HG02610 (cell line): ENCODE data around the gene ST8SIA3.

Experiments used
- ATAC-seq: cut with Tn5 transposase; IDR thresholded peaks from one replicate; pipeline ENCODE4 v1.9.1; 2021; ENCODE audit warnings: mild to moderate bottlenecking, moderate library complexity; ENCODE audit not compliant: unreplicated experiment

ST8SIA3 gene

GRCh38 chr18:57352271-57352701 lies at the start of gene ST8SIA3:
ST8SIA3 (plus strand) TSS chr18:57352557; CDS start chr18:57352847, 290 bp downstream.
- no peak for ATAC-seq

GRCh38 chr18:57311472-57311871 lies 40.9 kb upstream of the ST8SIA3 start:
- no peak for ATAC-seq

- ATAC-seq: no peak
Measured at GRCh38 chr18:57312346-57313144, 39.8 kb upstream of the ST8SIA3 start.

GRCh38 chr18:57320603-57321002 lies 31.8 kb upstream of the ST8SIA3 start:
- no peak for ATAC-seq

GRCh38 chr18:57325491-57326166 lies 26.7 kb upstream of the ST8SIA3 start:
- ATAC-seq: no peak

- no peak for ATAC-seq
Measured at GRCh38 chr18:57326718-57327323, 25.5 kb upstream of the ST8SIA3 start.

- ATAC-seq: no peak
Measured at GRCh38 chr18:57328665-57329064, 23.7 kb upstream of the ST8SIA3 start.

- ATAC-seq: no peak
Measured at GRCh38 chr18:57329856-57330255, 22.5 kb upstream of the ST8SIA3 start.

GRCh38 chr18:57331718-57332117 lies 20.6 kb upstream of the ST8SIA3 start:
- ATAC-seq: no peak

- no peak for ATAC-seq
Measured at GRCh38 chr18:57333940-57334339, 18.4 kb upstream of the ST8SIA3 start.

- no peak for ATAC-seq
Measured at GRCh38 chr18:57334383-57334782, 18.0 kb upstream of the ST8SIA3 start.

- no peak for ATAC-seq
Measured at GRCh38 chr18:57336343-57336742, 16.0 kb upstream of the ST8SIA3 start.

- no peak for ATAC-seq
Measured at GRCh38 chr18:57337890-57338289, 14.5 kb upstream of the ST8SIA3 start.

GRCh38 chr18:57343833-57344232 lies 8.5 kb upstream of the ST8SIA3 start:
- ATAC-seq: no peak

- ATAC-seq: no peak
Measured at GRCh38 chr18:57346876-57347275, 5.5 kb upstream of the ST8SIA3 start.

- ATAC-seq: no peak
Measured at GRCh38 chr18:57347784-57348183, 4.6 kb upstream of the ST8SIA3 start.

- ATAC-seq: no peak
Measured at GRCh38 chr18:57352761-57353136, 392 bp downstream of the ST8SIA3 start.

GRCh38 chr18:57353137-57353939 lies 981 bp downstream of the ST8SIA3 start:
- ATAC-seq: no peak

GRCh38 chr18:57353940-57354461 lies 1.6 kb downstream of the ST8SIA3 start:
- no peak for ATAC-seq

GRCh38 chr18:57359433-57359832 lies 7.1 kb downstream of the ST8SIA3 start:
- no peak for ATAC-seq

GRCh38 chr18:57362714-57363113 lies 10.4 kb downstream of the ST8SIA3 start:
- no peak for ATAC-seq
